AG04449 (cell line): ENCODE results near the gene NRXN2.
A peak's percentile ranks its signal among the peaks of the same experiment; 100 is the strongest.

Experiments
- CTCF ChIA-PET: fragments of 350-600 bp; formaldehyde crosslinking; extraction: SDS; loops from one replicate; lab custom pipeline; 2021; ENCODE audit warnings: antibody characterized with exemption; lab: Yijun Ruan, JAX
- POLR2A ChIA-PET: fragments of 400-600, 350-600 bp; formaldehyde crosslinking; extraction: SDS; loops from one replicate; lab custom pipeline; 2020; ENCODE audit warnings: antibody characterized with exemption, inconsistent platforms; lab: Yijun Ruan, JAX
- DNase-seq: peaks from one replicate; pipeline ENCODE4 v3.0.0-alpha.2; 2010; ENCODE audit warnings: low read depth, low spot score
- H3K4me3 ChIP-seq: 2 replicates; pipeline ENCODE4 v1.5.1; 2011; ENCODE audit warnings: low read depth, mild to moderate bottlenecking, control low read depth, low read length
- CTCF ChIP-seq: IDR thresholded peaks from one replicate; pipeline ENCODE4 v1.5.1; 2011; ENCODE audit warnings: mild to moderate bottlenecking, moderate library complexity, low read length, control low read depth, inconsistent platforms; ENCODE audit not compliant: insufficient read depth; ENCODE audit errors: missing control alignments

NRXN2 gene

GRCh38 chr11:64745521-64746328 lies 22.7 kb upstream of the NRXN2 start:
- peak overlapping the region; percentile 23; the same call in 1 of the 2 replicates for H3K4me3 ChIP-seq
- no peak for TF ChIP-seq CTCF
- ChIA-PET CTCF (interaction anchor here (1.3 to 1.4 kb wide), 3 partner anchors 11 to 17 kb away, joined by 3 to 4 read pairs (median 4); no protein-coding TSS in a partner anchor), POLR2A (no interaction called here)
- DNase-seq: no peak

GRCh38 chr11:64745189-64745520 lies 22.2 kb upstream of the NRXN2 start:
- no peak for DNase-seq
- POLR2A ChIA-PET: no interaction called here
- CTCF ChIA-PET: interaction anchor here (1.3 to 1.4 kb wide), 2 partner anchors 11 to 18 kb away, joined by 4 read pairs; no protein-coding TSS in a partner anchor
- no peak for TF ChIP-seq CTCF
- H3K4me3 ChIP-seq: peak overlapping the region; percentile 12

- DNase-seq: no peak
- H3K4me3 ChIP-seq: peak overlapping the region; percentile 12
- ChIA-PET CTCF (interaction anchor here (1.0 to 1.8 kb wide), 8 partner anchors 10 to 93 kb away, joined by 3 to 5 read pairs (median 4); no protein-coding TSS in a partner anchor), POLR2A (no interaction called here)
- no peak for TF ChIP-seq CTCF
Observed at GRCh38 chr11:64744544-64745188, 21.7 kb upstream of the NRXN2 start.

GRCh38 chr11:64743591-64744543 lies 20.9 kb upstream of the NRXN2 start, which contains the start of gene RASGRP2:
TSS of gene RASGRP2 (minus strand) at chr11:64744142. CDS start at chr11:64742866, 1,276 bp downstream.
- ChIA-PET CTCF (interaction anchor here (0.6 to 3.0 kb wide), 17 partner anchors 8 to 295 kb away, joined by 3 to 18 read pairs (median 4); no protein-coding TSS in a partner anchor), POLR2A (no interaction called here)
- peak; percentile 71 for TF ChIP-seq CTCF
- no peak for DNase-seq
- peak within 1 kb of the TSS; percentile 18 for H3K4me3 ChIP-seq

- DNase-seq: no peak
- TF ChIP-seq CTCF: peak; percentile 81
- CTCF ChIA-PET: interaction anchor here (0.6 to 3.0 kb wide), 21 partner anchors 7 to 294 kb away, joined by 3 to 19 read pairs (median 5); no protein-coding TSS in a partner anchor
- peak overlapping the region; percentile 50 for H3K4me3 ChIP-seq
- POLR2A ChIA-PET: no interaction called here
Observed at GRCh38 chr11:64742889-64743590, 20.0 kb upstream of the NRXN2 start.
